SK-N-SH treated with all-trans-retinoic acid at 6 μM for 48 hours (cell line): Measurements from ENCODE around the gene SMAP1.

Experiments used
- ATAC-seq: fragments of 200-7000 bp; cut with Tn5 transposase; 3 replicates; pipeline ENCODE4 v1.9.1; 2020; ENCODE audit warnings: mild to moderate bottlenecking, moderate library complexity
- BACH2 ChIP-seq: fragments of 250-450 bp; sonication (Bioruptor Pico); IDR thresholded peaks from 2 replicates; pipeline ENCODE4 v1.9.0; 2021; ENCODE audit warnings: mild to moderate bottlenecking, borderline replicate concordance
- CREB5 ChIP-seq: fragments of 250-450 bp; sonication (Bioruptor Pico); IDR thresholded peaks from 2 replicates; pipeline ENCODE4 v1.5.1; 2020; ENCODE audit warnings: low read depth, mild to moderate bottlenecking, moderate library complexity
- CSDC2 ChIP-seq: fragments of 250-450 bp; sonication (Bioruptor Pico); IDR thresholded peaks from 2 replicates; pipeline ENCODE4 v1.5.0; 2020; ENCODE audit warnings: mild to moderate bottlenecking, moderate library complexity
- CSRNP3 ChIP-seq: fragments of 250-450 bp; sonication (Bioruptor Pico); IDR thresholded peaks from 2 replicates; pipeline ENCODE4 v1.5.1; 2021; ENCODE audit warnings: mild to moderate bottlenecking, moderate library complexity
- GLIS3 ChIP-seq: fragments of 250-450 bp; sonication (Bioruptor Pico); IDR thresholded peaks from 2 replicates; pipeline ENCODE4 v1.5.0; 2020; ENCODE audit warnings: mild to moderate bottlenecking, moderate library complexity
- ISL1 ChIP-seq: fragments of 250-450 bp; sonication (Bioruptor Pico); IDR thresholded peaks from 2 replicates; pipeline ENCODE4 v2.1.2; 2022; ENCODE audit warnings: mild to moderate bottlenecking, moderate library complexity
- PATZ1 ChIP-seq: fragments of 250-450 bp; sonication (Bioruptor Pico); IDR thresholded peaks from 2 replicates; pipeline ENCODE4 v1.8.0; 2020; ENCODE audit warnings: mild to moderate bottlenecking, moderate library complexity, borderline replicate concordance
- PPARA ChIP-seq: fragments of 250-450 bp; sonication (Bioruptor Pico); IDR thresholded peaks from 2 replicates; pipeline ENCODE4 v1.5.0; 2020; ENCODE audit warnings: mild to moderate bottlenecking, borderline replicate concordance
- RARB ChIP-seq: fragments of 250-450 bp; sonication (Bioruptor Pico); IDR thresholded peaks from 2 replicates; pipeline ENCODE4 v1.8.0; 2021; ENCODE audit warnings: mild to moderate bottlenecking, moderate library complexity
- TOX ChIP-seq: fragments of 250-450 bp; sonication (Bioruptor Pico); IDR thresholded peaks from 2 replicates; pipeline ENCODE4 v1.8.0; 2021; ENCODE audit warnings: mild to moderate bottlenecking, moderate library complexity, borderline replicate concordance
- TSHZ2 ChIP-seq: fragments of 250-450 bp; sonication (Bioruptor Pico); IDR thresholded peaks from 2 replicates; pipeline ENCODE4 v1.5.0; 2020; ENCODE audit warnings: mild to moderate bottlenecking, moderate library complexity
- ZC3H10 ChIP-seq: fragments of 250-450 bp; sonication (Bioruptor Pico); IDR thresholded peaks from 2 replicates; pipeline ENCODE4 v1.5.1; 2021; ENCODE audit warnings: mild to moderate bottlenecking, moderate library complexity
- ZNF565 ChIP-seq: fragments of 450-650 bp; formaldehyde crosslinking; conservative IDR thresholded peaks from 2 replicates; pipeline ENCODE4 v1.5.0; 2020; ENCODE audit warnings: low read depth, mild to moderate bottlenecking, moderate library complexity
- ZNF70 ChIP-seq: fragments of 450-650 bp; formaldehyde crosslinking; IDR thresholded peaks from 2 replicates; pipeline ENCODE4 v1.5.0; 2020; ENCODE audit warnings: mild to moderate bottlenecking, moderate library complexity

The SMAP1 gene

GRCh38 chr6:70676821-70677220 lies 9.1 kb downstream of the SMAP1 start:
- no peak for ATAC-seq
- TF ChIP-seq TSHZ2 (CRISPR knock-in tag) (no peak), ZC3H10 (CRISPR knock-in tag) (no peak), CREB5 (CRISPR knock-in tag) (no peak), ZNF70 (no peak), TOX (CRISPR knock-in tag) (no peak), ZNF565 (CRISPR knock-in tag) (no peak), CSDC2 (CRISPR knock-in tag) (no peak), ISL1 (CRISPR knock-in tag) (no peak)

- no peak for ATAC-seq
- TF ChIP-seq RARB (CRISPR knock-in tag) (no peak), ZNF565 (CRISPR knock-in tag) (no peak), TSHZ2 (CRISPR knock-in tag) (no peak), BACH2 (CRISPR knock-in tag) (no peak)
- TF ChIP-seq, all 23 proteins: peak for 0
Observed at GRCh38 chr6:70680396-70680795, 12.7 kb downstream of the SMAP1 start.

- no peak for ATAC-seq
- TF ChIP-seq PPARA (CRISPR knock-in tag), result no peak
- TF ChIP-seq TOX (CRISPR knock-in tag), result no peak
- TF ChIP-seq CREB5 (CRISPR knock-in tag), result no peak
- no peak for TF ChIP-seq GLIS3
- no peak for TF ChIP-seq CSDC2 (CRISPR knock-in tag)
- TF ChIP-seq PATZ1 (CRISPR knock-in tag), result no peak
- no peak for TF ChIP-seq CSRNP3
Observed at GRCh38 chr6:70684794-70685493, 17.3 kb downstream of the SMAP1 start.
